ENCODE measurements around the gene C3orf85.

- TF ChIP-seq CTCF (IDR thresholded peaks at IDR 0.05), result no peak
- TF ChIP-seq POLR2A (IDR thresholded peaks at IDR 0.05), result no peak
These were observed 47.3 kb upstream of the C3orf85 start for GRCh38 chr3:109089265-109089664.
